DND-41 (cell line): ENCODE results near the gene TMEM109.

Source experiments
- ATAC-seq: fragments of 200-7000 bp; cut with Tn5 transposase; 3 replicates; pipeline ENCODE4 v1.9.1; 2021; ENCODE audit warnings: low read depth; ENCODE audit not compliant: insufficient read depth
- DNase-seq: peaks from one replicate; pipeline ENCODE4 v3.0.0-alpha.2; 2020
- H2AFZ ChIP-seq: 2 replicates; pipeline ENCODE4 v1.6.0; 2012; ENCODE audit warnings: low read depth, low read length
- H3K27ac ChIP-seq: 2 replicates; pipeline ENCODE4 v1.5.1; 2012; ENCODE audit warnings: low read length, inconsistent platforms
- H3K27me3 ChIP-seq: fragments of 200-600 bp; sonication (generic); 2 replicates; pipeline ENCODE4 v1.6.0; 2012; ENCODE audit warnings: low read length, mild to moderate bottlenecking, inconsistent platforms; ENCODE audit not compliant: insufficient read depth, poor library complexity
- H3K36me3 ChIP-seq: 2 replicates; pipeline ENCODE4 v1.5.1; 2012; ENCODE audit warnings: low read length, inconsistent platforms; ENCODE audit not compliant: insufficient read depth
- H3K4me1 ChIP-seq: 2 replicates; pipeline ENCODE4 v1.5.1; 2012; ENCODE audit warnings: mild to moderate bottlenecking, low read length; ENCODE audit not compliant: insufficient read depth
- H3K4me2 ChIP-seq: 2 replicates; pipeline ENCODE4 v1.6.0; 2012; ENCODE audit warnings: mild to moderate bottlenecking, moderate library complexity, low read length, inconsistent platforms; ENCODE audit not compliant: insufficient read depth
- H3K4me3 ChIP-seq, 2 experiments: fragments of 200-600 bp in 1 of 2; shearing (Covaris generic) in 1 of 2; 2 replicates each; pipeline ENCODE4 v1.5.1; 2012 to 2016; ENCODE audit warnings: inconsistent platforms in 2 of 2, low read length in 2 of 2, mild to moderate bottlenecking in 2 of 2, low read depth in 1 of 2, moderate library complexity in 1 of 2
- H3K79me2 ChIP-seq: 2 replicates; pipeline ENCODE4 v1.6.0; 2012; ENCODE audit warnings: low read length, inconsistent platforms; ENCODE audit not compliant: insufficient read depth
- H3K9ac ChIP-seq: 2 replicates; pipeline ENCODE4 v1.6.0; 2012; ENCODE audit warnings: low read depth, mild to moderate bottlenecking, inconsistent platforms, low read length, moderate library complexity
- H3K9me3 ChIP-seq: 2 replicates; pipeline ENCODE4 v1.5.1; 2012; ENCODE audit warnings: low read length, moderate library complexity, mild to moderate bottlenecking, inconsistent platforms; ENCODE audit not compliant: insufficient read depth, severe bottlenecking
- H4K20me1 ChIP-seq: 2 replicates; pipeline ENCODE4 v1.6.0; 2012; ENCODE audit warnings: low read length; ENCODE audit not compliant: insufficient read depth
- CTCF ChIP-seq: IDR thresholded peaks from 2 replicates; pipeline ENCODE4 v1.5.1; 2012; ENCODE audit warnings: borderline replicate concordance, low read length, moderate library complexity, mild to moderate bottlenecking; ENCODE audit not compliant: poor library complexity, severe bottlenecking; ENCODE audit errors: extremely low read depth
- EZH2 ChIP-seq: IDR thresholded peaks from 3 replicates; pipeline ENCODE4 v1.6.1; 2012; ENCODE audit warnings: borderline replicate concordance, low read depth, mild to moderate bottlenecking, moderate library complexity, low read length, inconsistent platforms; ENCODE audit not compliant: severe bottlenecking

TMEM109 gene

DNA sequence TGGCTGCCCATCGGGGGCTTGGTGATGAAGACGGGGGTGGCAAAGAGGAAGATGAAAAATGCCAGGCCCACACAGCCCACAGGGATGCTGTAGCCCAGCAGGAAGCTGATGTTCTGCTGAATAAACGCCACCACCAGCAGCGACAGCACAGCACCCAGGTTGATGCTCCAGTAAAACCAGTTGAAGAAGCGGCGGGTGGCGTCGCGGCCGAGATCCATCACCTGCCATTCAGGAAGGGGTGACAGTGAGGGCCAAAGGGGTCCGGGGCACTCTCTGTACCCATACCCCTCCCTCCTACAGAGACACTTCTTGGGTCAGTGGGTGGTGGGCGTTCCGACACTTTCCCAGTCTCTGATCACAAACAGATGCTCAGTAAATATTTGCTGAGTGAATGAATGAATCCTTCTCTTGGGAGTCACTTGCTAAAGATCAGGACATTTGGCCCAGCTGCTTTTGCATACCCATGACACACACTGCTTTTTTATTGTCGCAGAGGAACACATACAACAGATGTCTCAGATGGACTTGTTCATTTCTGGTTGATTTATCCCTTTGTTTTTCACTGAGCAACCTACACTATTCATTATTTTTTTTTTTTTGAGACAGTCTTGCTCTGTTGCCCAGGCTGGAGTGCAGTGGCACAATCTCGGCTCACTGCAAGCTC lies 32.8 kb downstream of the TMEM109 start:
- H3K36me3 ChIP-seq: no peaks in the 10 kb centered on the region
- H3K27ac ChIP-seq: no peak overlapping the region
- no peaks in the 10 kb centered on the region for H3K27me3 ChIP-seq
- H3K4me2 ChIP-seq: no peak overlapping the region
- no peaks in the 10 kb centered on the region for H3K9me3 ChIP-seq
- no peak for ATAC-seq
- no peak for TF ChIP-seq CTCF
- no peak for TF ChIP-seq EZH2
- no peak overlapping the region for H3K4me3 ChIP-seq
- no peak overlapping the region for H2AFZ ChIP-seq
- no peak for DNase-seq
- H3K4me1 ChIP-seq: no peaks in the 10 kb centered on the region
- no peaks in the 10 kb centered on the region for H3K79me2 ChIP-seq
- H4K20me1 ChIP-seq: no peaks in the 10 kb centered on the region
- no peak overlapping the region for H3K9ac ChIP-seq

GRCh38 chr11:60947700-60948099 lies 33.7 kb downstream of the TMEM109 start:
- Histone ChIP-seq H3K36me3 (no peaks in the 10 kb centered on the region), H4K20me1 (no peaks in the 10 kb centered on the region), H3K27me3 (no peaks in the 10 kb centered on the region), H3K9me3 (no peaks in the 10 kb centered on the region), H3K9ac (no peak overlapping the region), H3K79me2 (no peaks in the 10 kb centered on the region), H3K4me1 (no peaks in the 10 kb centered on the region), H2AFZ (no peak overlapping the region), H3K4me2 (no peak overlapping the region), H3K27ac (no peak overlapping the region), H3K4me3 (no peak overlapping the region)
- DNase-seq (no peak), ATAC-seq (no peak)
- TF ChIP-seq EZH2 (no peak), CTCF (no peak)

- no peak for TF ChIP-seq CTCF
- Histone ChIP-seq H3K27me3 (no peaks in the 10 kb centered on the region), H3K4me3 (no peak overlapping the region), H3K9ac (no peak overlapping the region), H3K27ac (no peak overlapping the region), H3K4me1 (no peaks in the 10 kb centered on the region), H4K20me1 (no peaks in the 10 kb centered on the region), H3K36me3 (no peaks in the 10 kb centered on the region), H2AFZ (no peak overlapping the region), H3K4me2 (no peak overlapping the region), H3K9me3 (no peaks in the 10 kb centered on the region), H3K79me2 (no peaks in the 10 kb centered on the region)
- no peak for ATAC-seq
- DNase-seq: no peak
Observed at GRCh38 chr11:60948250-60948649, 34.3 kb downstream of the TMEM109 start.

GRCh38 chr11:60950024-60950423 lies 36.1 kb downstream of the TMEM109 start:
- no peak overlapping the region for H2AFZ ChIP-seq
- H3K4me1 ChIP-seq: no peaks in the 10 kb centered on the region
- no peak overlapping the region for H3K9ac ChIP-seq
- H3K4me3 ChIP-seq: no peak overlapping the region
- no peaks in the 10 kb centered on the region for H3K36me3 ChIP-seq
- ATAC-seq (no peak), DNase-seq (no peak)
- H3K4me2 ChIP-seq: no peak overlapping the region
- H4K20me1 ChIP-seq: no peaks in the 10 kb centered on the region
- no peaks in the 10 kb centered on the region for H3K79me2 ChIP-seq
- peaks cover 3% of the 10 kb centered on the region for H3K27me3 ChIP-seq
- TF ChIP-seq EZH2: no peak
- no peak for TF ChIP-seq CTCF
- no peaks in the 10 kb centered on the region for H3K9me3 ChIP-seq
- H3K27ac ChIP-seq: no peak overlapping the region
